ENCODE results near the gene UBFD1.
"Not testable (repeated sequence)": the region's sequence is repeated elsewhere in the genome, so short reads cannot be mapped to it uniquely, and the experiment has no call there.

The UBFD1 gene

DNA sequence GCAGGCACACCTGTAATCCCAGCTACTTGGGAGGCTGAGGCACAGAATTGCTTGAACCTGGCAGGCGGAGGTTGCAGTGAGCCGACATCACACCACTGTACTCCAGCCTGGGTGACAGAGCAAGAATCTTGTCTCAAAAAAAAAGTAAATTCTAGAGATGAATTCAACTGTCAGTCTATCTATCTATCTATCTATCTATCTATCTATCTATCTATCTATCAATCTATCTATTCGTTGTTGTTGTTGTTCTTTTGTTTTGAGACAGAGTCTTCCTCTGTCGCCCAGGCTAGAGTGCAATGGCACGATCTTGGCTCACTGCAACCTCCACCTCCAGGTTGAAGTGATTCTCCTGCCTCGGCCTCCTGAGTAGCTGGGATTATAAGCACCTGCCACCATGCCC, 53.4 kb downstream of the UBFD1 start:
- not testable (repeated sequence) for DNase-seq

DNA sequence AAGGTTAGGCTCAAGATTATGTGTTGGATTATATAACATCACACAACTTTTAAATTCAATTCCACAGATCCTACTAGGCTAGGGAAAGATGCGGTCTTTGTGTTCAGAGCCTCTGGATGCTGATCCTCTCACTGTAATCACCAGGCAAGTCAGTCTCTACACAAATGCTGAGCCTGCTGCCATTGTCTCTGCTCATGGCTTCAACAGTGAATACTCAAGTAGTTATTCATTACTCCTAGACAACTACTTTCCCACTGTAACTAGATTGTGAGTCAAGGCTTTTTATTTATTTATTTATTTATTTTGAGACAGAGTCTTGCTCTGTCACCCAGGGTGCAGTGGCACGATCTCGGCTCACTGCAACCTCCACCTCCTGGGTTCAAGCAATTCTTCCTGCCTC, 54.4 kb downstream of the UBFD1 start:
- no peak for DNase-seq

DNA sequence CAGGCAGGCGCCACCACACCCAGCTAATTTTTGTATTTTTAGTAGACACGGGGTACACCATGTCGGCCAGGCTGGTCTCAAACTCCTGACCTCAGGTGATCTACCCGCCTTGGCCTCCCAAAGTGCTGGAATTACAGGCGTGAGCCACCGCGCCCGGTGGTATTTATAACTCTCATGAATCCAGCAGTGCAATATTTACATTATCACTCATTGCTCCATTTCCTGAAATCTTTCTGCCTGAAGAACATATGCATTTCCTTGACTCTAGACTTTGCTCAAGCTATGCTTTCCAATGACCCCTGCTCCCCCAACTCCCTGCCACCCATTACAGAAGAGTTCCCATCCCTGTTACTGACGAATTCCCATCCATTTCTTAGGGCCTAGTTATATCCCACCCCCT, 58.3 kb downstream of the UBFD1 start:
- DNase-seq: no peak

Data from CD4-positive, alpha-beta T cell treated with Interleukin-6 for 4 hours (primary cell).